Activated B cell treated with CpG ODN at 0.5 μM for 24 hours (primary cell): ENCODE measurements around the gene CXorf58. TPM values are rescaled to one million over a fixed set of nuclear protein-coding genes. Genes with fewer than 3 reads are reported as not detected.

Experiments
- ATAC-seq: fragments of 200-7000 bp; cut with Tn5 transposase; one replicate; pipeline ENCODE4 v1.10.0; 2021; ENCODE audit warnings: low read depth, mild to moderate bottlenecking, moderate library complexity
- CTCF ChIA-PET: fragments of 350-600 bp; sonication (Branson Sonifier 250); formaldehyde crosslinking; loops from one replicate; lab custom pipeline; 2021; ENCODE audit warnings: antibody characterized with exemption; lab: Charles Lee
- POLR2A ChIA-PET: fragments of 350-600 bp; sonication (Branson Sonifier 250); formaldehyde crosslinking; loops from one replicate; lab custom pipeline; 2021; ENCODE audit warnings: antibody characterized with exemption; lab: Charles Lee
- DNase-seq: peaks from one replicate; pipeline ENCODE4 v3.0.0; 2022
- H3K27ac Mint-ChIP-seq: one replicate; pipeline ENCODE4 v1.8.0; 2020; ENCODE audit warnings: mixed read lengths
- H3K27me3 Mint-ChIP-seq: one replicate; pipeline ENCODE4 v1.8.0; 2021; ENCODE audit warnings: mixed read lengths
- H3K36me3 Mint-ChIP-seq: one replicate; pipeline ENCODE4 v1.8.0; 2021; ENCODE audit warnings: low read depth, mixed read lengths
- H3K4me1 Mint-ChIP-seq: one replicate; pipeline ENCODE4 v1.8.0; 2021; ENCODE audit warnings: mixed read lengths
- H3K4me3 Mint-ChIP-seq: one replicate; pipeline ENCODE4 v1.8.0; 2020; ENCODE audit warnings: mild to moderate bottlenecking, mixed read lengths
- H3K9me3 Mint-ChIP-seq: one replicate; pipeline ENCODE4 v1.8.0; 2020; ENCODE audit warnings: mixed read lengths
- intact Hi-C: fragments of 100-400 bp; cut with micrococcal nuclease; formaldehyde crosslinking; loops from one replicate; pipeline ENCODE4 v1.15.1; 2024
- total RNA-seq: library from RNA; stranded (reverse); gene quantifications from 2 replicates; pipeline ENCODE4 v1.2.3, GENCODE V29; 2022
- TF ChIP-seq, protein P1 (sequence below): fragments of 200-600 bp; IDR thresholded peaks from one replicate; pipeline ENCODE4 v1.8.0; 2022; ENCODE audit warnings: antibody characterized with exemption, mild to moderate bottlenecking

Gene CXorf58
- total RNA-seq, 1 donor from 2014 or later: not detected

- CTCF ChIA-PET: interaction anchor here (0.7 to 4.9 kb wide), 28 partner anchors 10 to 1917 kb away, joined by 3 to 79 read pairs (median 5); partner anchors contain the start of genes ACOT9, EIF2S3 and SAT1
- peaks cover 7% of the 10 kb centered on the region for H3K4me1 Mint-ChIP-seq
- no peaks in the 10 kb centered on the region for H3K9me3 Mint-ChIP-seq
- DNase-seq (no peak), ATAC-seq (peak; percentile 29)
- TF ChIP-seq, protein P1, sequence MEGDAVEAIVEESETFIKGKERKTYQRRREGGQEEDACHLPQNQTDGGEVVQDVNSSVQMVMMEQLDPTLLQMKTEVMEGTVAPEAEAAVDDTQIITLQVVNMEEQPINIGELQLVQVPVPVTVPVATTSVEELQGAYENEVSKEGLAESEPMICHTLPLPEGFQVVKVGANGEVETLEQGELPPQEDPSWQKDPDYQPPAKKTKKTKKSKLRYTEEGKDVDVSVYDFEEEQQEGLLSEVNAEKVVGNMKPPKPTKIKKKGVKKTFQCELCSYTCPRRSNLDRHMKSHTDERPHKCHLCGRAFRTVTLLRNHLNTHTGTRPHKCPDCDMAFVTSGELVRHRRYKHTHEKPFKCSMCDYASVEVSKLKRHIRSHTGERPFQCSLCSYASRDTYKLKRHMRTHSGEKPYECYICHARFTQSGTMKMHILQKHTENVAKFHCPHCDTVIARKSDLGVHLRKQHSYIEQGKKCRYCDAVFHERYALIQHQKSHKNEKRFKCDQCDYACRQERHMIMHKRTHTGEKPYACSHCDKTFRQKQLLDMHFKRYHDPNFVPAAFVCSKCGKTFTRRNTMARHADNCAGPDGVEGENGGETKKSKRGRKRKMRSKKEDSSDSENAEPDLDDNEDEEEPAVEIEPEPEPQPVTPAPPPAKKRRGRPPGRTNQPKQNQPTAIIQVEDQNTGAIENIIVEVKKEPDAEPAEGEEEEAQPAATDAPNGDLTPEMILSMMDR: no peak
- H3K4me3 Mint-ChIP-seq: no peak overlapping the region
- intact Hi-C loops: loop anchor here (1.0 to 2.0 kb wide), 5 partner anchors 119 to 1917 kb away; partner anchors contain the start of gene SAT1
- no peaks in the 10 kb centered on the region for H3K36me3 Mint-ChIP-seq
- POLR2A ChIA-PET: interaction anchor here (0.9 to 2.6 kb wide), 6 partner anchors 119 to 208 kb away, joined by 3 to 55 read pairs (median 6); partner anchors contain the start of genes ACOT9, EIF2S3 and SAT1
- no peak overlapping the region for H3K27ac Mint-ChIP-seq
- no peaks in the 10 kb centered on the region for H3K27me3 Mint-ChIP-seq
These were observed 5.4 kb upstream of the CXorf58 start for GRCh38 chrX:23902419-23902818.

DNA sequence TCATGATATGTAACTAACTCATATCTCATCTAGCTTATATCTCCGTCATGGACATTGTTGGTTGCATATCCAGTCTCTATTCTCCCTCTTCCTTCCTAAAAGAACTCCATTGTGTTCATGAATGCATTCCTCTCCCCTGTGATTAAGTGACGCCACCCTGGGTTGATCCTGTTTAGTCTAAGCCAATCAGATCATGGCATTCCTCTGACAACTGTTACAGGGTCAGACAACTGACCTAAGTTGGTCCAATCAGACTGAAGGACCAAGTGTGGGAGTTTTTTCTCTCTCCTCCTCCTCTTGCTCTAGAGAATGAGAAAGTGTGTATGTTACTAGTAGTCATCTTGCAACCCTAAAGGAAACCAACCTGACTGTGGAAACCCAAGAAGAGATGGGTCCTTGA is 3.7 kb upstream of the CXorf58 start:
- no peak overlapping the region for H3K27ac Mint-ChIP-seq
- DNase-seq: no peak
- no peaks in the 10 kb centered on the region for H3K9me3 Mint-ChIP-seq
- intact Hi-C loops: no loop called here
- CTCF ChIA-PET: interaction anchor here (4.9 kb wide), 1 partner anchor 209 kb away, joined by 79 read pairs; no protein-coding TSS in a partner anchor
- POLR2A ChIA-PET: no interaction called here
- H3K36me3 Mint-ChIP-seq: no peaks in the 10 kb centered on the region
- TF ChIP-seq, protein P1: no peak
- no peak overlapping the region for H3K4me3 Mint-ChIP-seq
- no peaks in the 10 kb centered on the region for H3K27me3 Mint-ChIP-seq
- ATAC-seq: no peak
- H3K4me1 Mint-ChIP-seq: peaks cover 17% of the 10 kb centered on the region

DNA sequence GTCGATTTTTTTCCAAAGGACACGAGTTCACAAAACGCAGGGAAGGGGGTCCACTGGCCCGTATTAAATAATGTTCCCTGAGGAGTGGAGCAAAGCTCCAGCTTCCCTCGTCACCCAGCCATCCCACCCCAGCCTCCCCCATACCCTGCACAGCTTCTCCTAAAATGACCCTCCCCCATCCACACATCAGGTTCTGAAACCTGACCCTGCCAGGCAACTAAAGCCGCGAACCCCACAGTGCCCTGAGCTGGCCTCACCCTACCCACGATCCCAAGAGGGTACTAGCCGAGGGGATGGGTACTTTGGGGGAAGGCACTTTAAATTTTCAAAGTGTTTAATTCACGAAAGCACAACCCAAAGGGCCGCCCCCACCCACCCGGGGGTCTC is 702 bp upstream of the CXorf58 start:
- POLR2A ChIA-PET: interaction anchor here (0.7 to 3.8 kb wide), 6 partner anchors 10 to 164 kb away, joined by 3 to 59 read pairs (median 12); partner anchors contain the start of genes EIF2S3 and SAT1
- ATAC-seq (no peak), DNase-seq (no peak)
- peak overlapping the region; percentile 82 for H3K4me3 Mint-ChIP-seq
- TF ChIP-seq, protein P1: no peak
- CTCF ChIA-PET: interaction anchor here (0.9 to 4.0 kb wide), 4 partner anchors 119 to 336 kb away, joined by 3 to 32 read pairs (median 5); partner anchors contain the start of gene EIF2S3
- H3K27me3 Mint-ChIP-seq: no peaks in the 10 kb centered on the region
- no peaks in the 10 kb centered on the region for H3K36me3 Mint-ChIP-seq
- H3K27ac Mint-ChIP-seq: peak overlapping the region; percentile 86
- H3K9me3 Mint-ChIP-seq: no peaks in the 10 kb centered on the region
- intact Hi-C loops: loop anchor here (1.0 kb wide), 4 partner anchors 124 to 243 kb away; partner anchors contain the start of genes ACOT9, PRDX4 and SAT1
- H3K4me1 Mint-ChIP-seq: peaks cover 17% of the 10 kb centered on the region

DNA sequence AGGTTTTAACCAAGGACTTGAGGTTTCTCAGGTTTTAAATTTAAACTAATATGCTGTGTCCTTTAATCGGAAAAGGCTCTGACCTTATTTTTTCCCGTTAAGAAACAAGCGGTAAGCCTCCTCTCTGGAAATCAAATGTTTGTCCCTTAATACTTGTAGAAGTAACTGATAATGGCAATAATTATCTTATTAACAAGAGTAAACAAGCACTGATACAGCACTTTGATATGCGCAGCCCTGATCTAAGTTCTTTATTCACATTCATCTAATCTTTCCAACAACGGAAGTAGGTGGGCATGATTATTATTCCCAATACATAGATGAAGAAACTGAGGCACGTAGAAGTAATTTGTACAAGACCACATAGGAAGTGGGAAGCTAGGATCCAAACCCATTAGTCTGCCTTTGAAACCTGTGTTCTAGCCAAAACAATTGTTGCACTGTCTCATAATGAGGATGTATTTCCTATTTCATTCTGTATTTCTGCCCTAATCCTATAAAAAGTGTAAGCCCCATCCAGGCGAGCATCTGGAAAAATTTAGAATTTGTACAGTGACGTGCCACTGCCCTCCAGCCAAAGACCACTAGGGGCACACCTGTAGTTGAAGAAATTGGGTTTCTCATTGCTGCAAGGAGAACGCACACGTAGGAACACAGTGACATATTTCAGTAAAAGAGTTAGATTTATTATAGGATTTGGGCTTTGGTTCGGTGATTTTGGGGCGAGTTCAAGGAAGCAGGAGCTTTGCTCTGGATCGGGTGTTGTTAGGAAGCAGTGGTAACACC is 606 bp downstream of the CXorf58 start:
- ATAC-seq (no peak), DNase-seq (no peak)
- Mint-ChIP-seq H3K4me3 (peak overlapping the region; percentile 82), H3K9me3 (no peaks in the 10 kb centered on the region), H3K27ac (peak overlapping the region; percentile 88), H3K27me3 (no peaks in the 10 kb centered on the region), H3K4me1 (peaks cover 17% of the 10 kb centered on the region), H3K36me3 (no peaks in the 10 kb centered on the region)
- TF ChIP-seq, protein P1: no peak
- ChIA-PET POLR2A (interaction anchor here (0.6 to 3.8 kb wide), 8 partner anchors 45 to 241 kb away, joined by 3 to 59 read pairs (median 4); partner anchors contain the start of genes ACOT9, EIF2S3, PRDX4 and SAT1), CTCF (interaction anchor here (1.0 to 4.0 kb wide), 4 partner anchors 117 to 241 kb away, joined by 3 to 32 read pairs (median 5); partner anchors contain the start of genes EIF2S3 and PRDX4)
- intact Hi-C loops: loop anchor here (1.0 to 2.0 kb wide), 4 partner anchors 44 to 334 kb away; partner anchors contain the start of gene EIF2S3
